Fibroblast of lung (primary cell): Measurements from ENCODE around the gene TPM2. TPM values are rescaled to one million over a fixed set of nuclear protein-coding genes. Genes with fewer than 3 reads are reported as not detected.
"Not testable (repeated sequence)": the region's sequence is repeated elsewhere in the genome, so short reads cannot be mapped to it uniquely, and the experiment has no call there.

Source experiments
- DNase-seq, 2 donors: peaks; one replicate each; pipeline versions ENCODE4 v3.0.0 to v3.0.0-alpha.2; 2010; ENCODE audit warnings: low read depth in 2 of 2
- H2AFZ ChIP-seq: 2 replicates; pipeline ENCODE4 v1.5.1; 2012; ENCODE audit warnings: low read length, control low read depth, inconsistent platforms
- H3K27ac ChIP-seq: 2 replicates; pipeline ENCODE4 v1.5.1; 2011; ENCODE audit warnings: low read length, control low read depth; ENCODE audit not compliant: insufficient read depth
- H3K27me3 ChIP-seq: 2 replicates; pipeline ENCODE4 v1.5.1; 2011; ENCODE audit warnings: mild to moderate bottlenecking, low read length; ENCODE audit not compliant: control insufficient read depth, insufficient read depth
- H3K36me3 ChIP-seq: 2 replicates; pipeline ENCODE4 v1.5.1; 2011; ENCODE audit warnings: low read length; ENCODE audit not compliant: control insufficient read depth, insufficient read depth
- H3K4me1 ChIP-seq: 2 replicates; pipeline ENCODE4 v1.5.1; 2011; ENCODE audit warnings: low read length; ENCODE audit not compliant: control insufficient read depth, insufficient read depth; ENCODE audit errors: extremely low read depth
- H3K4me2 ChIP-seq: 2 replicates; pipeline ENCODE4 v1.5.1; 2011; ENCODE audit warnings: low read length, control low read depth; ENCODE audit not compliant: insufficient read depth; ENCODE audit errors: extremely low read depth
- H3K4me3 ChIP-seq, 4 experiments: fragments of 200-600 bp in 1 of 4; sonication (generic) in 1 of 4; replicated peaks in 1 of 4; 2 replicates each; pipeline ENCODE4 v1.5.1; 2011 to 2016; ENCODE audit warnings: low read length in 4 of 4, low read depth in 3 of 4, mild to moderate bottlenecking in 3 of 4, control low read depth in 2 of 4, inconsistent platforms in 1 of 4, mixed read lengths in 1 of 4; ENCODE audit not compliant: insufficient read depth in 1 of 4; ENCODE audit errors: control extremely low read depth in 1 of 4
- H3K79me2 ChIP-seq: 2 replicates; pipeline ENCODE4 v1.5.1; 2012; ENCODE audit warnings: mild to moderate bottlenecking, low read length, inconsistent platforms; ENCODE audit not compliant: control insufficient read depth, insufficient read depth
- H3K9ac ChIP-seq: 2 replicates; pipeline ENCODE4 v1.5.1; 2011; ENCODE audit warnings: mild to moderate bottlenecking, low read length, control low read depth; ENCODE audit not compliant: insufficient read depth
- H3K9me3 ChIP-seq: 2 replicates; pipeline ENCODE4 v1.5.1; 2012; ENCODE audit warnings: low read depth, low read length; ENCODE audit not compliant: control insufficient read depth, insufficient read depth
- H4K20me1 ChIP-seq: 2 replicates; pipeline ENCODE4 v1.5.1; 2011; ENCODE audit warnings: low read length; ENCODE audit not compliant: control insufficient read depth, insufficient read depth; ENCODE audit errors: extremely low read depth
- CTCF ChIP-seq, 2 donors: IDR thresholded peaks in 1 of 2; conservative IDR thresholded peaks in 1 of 2; 1 replicate in 1 of 2; 2 replicates in 1 of 2; pipeline ENCODE4 v1.5.1; 2011 to 2012; ENCODE audit warnings: low read length in 2 of 2, control low read depth in 1 of 2, inconsistent platforms in 1 of 2, low read depth in 1 of 2, mild to moderate bottlenecking in 1 of 2
- EZH2 ChIP-seq: IDR thresholded peaks from 2 replicates; pipeline ENCODE4 v1.5.1; 2012; ENCODE audit warnings: low read length, control low read depth, mild to moderate bottlenecking; ENCODE audit errors: missing control alignments
- polyA plus RNA-seq, 2 donors: library from polyadenylated mRNA; depleted of rRNA in 1 of 2; stranded (reverse) in 1 of 2; unstranded in 1 of 2; fragments of >200 nt; gene quantifications; 2 replicates each; pipeline ENCODE4 v1.2.1, GENCODE V29; 2011 to 2012; ENCODE audit warnings: missing spikeins in 1 of 2
- total RNA-seq: library from RNA; depleted of rRNA; stranded (reverse); fragments of >200 nt; gene quantifications from 2 replicates; pipeline ENCODE4 v1.2.1, GENCODE V29; 2014

TPM2 gene
- total and polyA plus RNA-seq, 2 donors (not counting 1 experiment from before 2014, with no cell fraction given), result 1,003 to 1,927 TPM

GRCh38 chr9:35643046-35643445 is 46.7 kb downstream of the TPM2 start:
- H3K4me1 ChIP-seq, result peaks cover 2% of the 10 kb centered on the region
- no peak overlapping the region for H3K9ac ChIP-seq
- no peak overlapping the region for H3K4me2 ChIP-seq
- no peak overlapping the region for H2AFZ ChIP-seq
- H3K27ac ChIP-seq, result no peak overlapping the region
- H3K79me2 ChIP-seq, result no peaks in the 10 kb centered on the region
- H4K20me1 ChIP-seq, result no peaks in the 10 kb centered on the region
- TF ChIP-seq CTCF (conservative IDR thresholded peaks at IDR 0.05 in 1 of 2, IDR thresholded peaks at IDR 0.05 in 1 of 2; ENCODE audit: low read depth in 1 of 2, low read length in 2 of 2) (no peak), EZH2 (no peak)
- no peak overlapping the region for H3K4me3 ChIP-seq
- no peak for DNase-seq
- no peaks in the 10 kb centered on the region for H3K27me3 ChIP-seq
- H3K9me3 ChIP-seq, result no peaks in the 10 kb centered on the region
- no peaks in the 10 kb centered on the region for H3K36me3 ChIP-seq

- H3K4me3 ChIP-seq, H4K20me1 ChIP-seq, H3K9me3 ChIP-seq, DNase-seq, H3K36me3 ChIP-seq, H3K4me1 ChIP-seq, H2AFZ ChIP-seq, H3K4me2 ChIP-seq, H3K79me2 ChIP-seq, H3K27me3 ChIP-seq, H3K9ac ChIP-seq, H3K27ac ChIP-seq: not testable (repeated sequence)
Observed at GRCh38 chr9:35641478-35641877, 48.2 kb downstream of the TPM2 start.

DNA sequence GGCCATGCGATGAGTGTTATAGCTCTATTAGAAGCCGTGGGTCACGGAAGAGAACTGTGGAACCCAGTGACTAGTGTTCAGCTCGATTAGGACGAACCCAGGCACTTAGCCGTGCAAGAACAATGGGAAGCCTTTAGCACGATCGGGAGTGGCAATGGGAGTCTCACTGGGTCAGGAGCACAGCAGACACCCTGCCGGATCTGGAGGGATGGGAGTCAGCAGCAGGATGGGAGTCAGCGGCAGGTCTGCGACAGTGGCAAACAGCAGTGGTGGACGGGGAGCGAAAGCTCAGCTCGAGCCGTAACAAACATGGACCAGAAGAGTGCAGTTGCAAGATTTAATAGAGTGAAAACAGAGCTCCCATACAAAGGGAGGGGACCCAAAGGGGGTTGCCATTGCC is 49.3 kb downstream of the TPM2 start:
- H2AFZ ChIP-seq, H3K4me2 ChIP-seq, H3K79me2 ChIP-seq, H3K36me3 ChIP-seq, H3K27me3 ChIP-seq, DNase-seq, H3K4me3 ChIP-seq, H3K9me3 ChIP-seq, H4K20me1 ChIP-seq, H3K9ac ChIP-seq, H3K27ac ChIP-seq, H3K4me1 ChIP-seq: not testable (repeated sequence)

- no peaks in the 10 kb centered on the region for H3K4me1 ChIP-seq
- H3K27me3 ChIP-seq, result no peaks in the 10 kb centered on the region
- no peak overlapping the region for H3K4me2 ChIP-seq
- H3K4me3 ChIP-seq, result no peak overlapping the region
- no peak for DNase-seq
- H4K20me1 ChIP-seq, result no peaks in the 10 kb centered on the region
- TF ChIP-seq CTCF (conservative IDR thresholded peaks at IDR 0.05 in 1 of 2, IDR thresholded peaks at IDR 0.05 in 1 of 2; ENCODE audit: low read depth in 1 of 2, low read length in 2 of 2), result no peak
- TF ChIP-seq EZH2, result no peak
- no peak overlapping the region for H2AFZ ChIP-seq
- H3K9me3 ChIP-seq, result no peaks in the 10 kb centered on the region
- H3K27ac ChIP-seq, result no peak overlapping the region
- no peaks in the 10 kb centered on the region for H3K36me3 ChIP-seq
- no peaks in the 10 kb centered on the region for H3K79me2 ChIP-seq
- no peak overlapping the region for H3K9ac ChIP-seq
Observed at GRCh38 chr9:35639631-35640030, 50.1 kb downstream of the TPM2 start.

DNA sequence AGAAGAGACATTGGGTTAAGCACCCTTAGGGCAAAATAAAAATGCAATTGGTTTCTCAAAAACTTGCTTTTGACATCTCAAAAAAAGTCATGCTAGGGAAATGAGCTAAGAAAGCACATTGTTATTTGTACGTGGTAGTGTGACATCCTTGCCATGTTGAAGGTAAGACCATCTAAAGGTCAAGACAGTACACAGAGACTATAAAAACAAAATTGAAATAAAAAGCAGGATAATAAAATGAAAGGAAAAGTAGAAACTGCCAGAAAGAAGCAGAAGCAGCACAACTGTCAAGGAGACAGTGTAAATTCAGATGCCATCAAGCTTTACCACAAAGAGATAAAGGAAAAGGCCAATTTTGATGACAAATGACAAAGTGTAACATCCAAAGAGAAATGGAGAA is 50.5 kb downstream of the TPM2 start:
- not testable (repeated sequence) for H4K20me1 ChIP-seq, H3K79me2 ChIP-seq

More for the DNA sequence above, 50.5 kb downstream of the TPM2 start:
- not testable (repeated sequence) for DNase-seq, H3K27ac ChIP-seq, H3K27me3 ChIP-seq, H3K36me3 ChIP-seq, H3K9ac ChIP-seq, H3K4me3 ChIP-seq, H3K9me3 ChIP-seq, H3K4me2 ChIP-seq, H2AFZ ChIP-seq, H3K4me1 ChIP-seq
